Right ventricle myocardium superior (tissue), 1 donor: Measurements from ENCODE around the gene STK25. TPM values are rescaled to one million over a fixed set of nuclear protein-coding genes. Genes with fewer than 3 reads are reported as not detected.
"Not testable (repeated sequence)": the region's sequence is repeated elsewhere in the genome, so short reads cannot be mapped to it uniquely, and the experiment has no call there.

ENCODE experiments used
- ATAC-seq: fragments of 200-7000 bp; cut with Tn5 transposase; one replicate; pipeline ENCODE4 v1.9.1; 2020; ENCODE audit warnings: mild to moderate bottlenecking; ENCODE audit not compliant: poor library complexity
- DNase-seq: peaks from one replicate; pipeline ENCODE4 v3.0.0-alpha.2; 2020
- intact Hi-C: fragments of 100-400 bp; cut with DNase I; formaldehyde crosslinking; loops from one replicate; pipeline ENCODE4 v1.11.2; 2022
- total RNA-seq: library from RNA; stranded (reverse); fragmentation: NEBNext Ultra II Directional; extraction: Animal tissue kit (Norgen Biotek cat#: 25700); gene quantifications from one replicate; pipeline ENCODE4 v1.2.1, GENCODE V29; 2021
- donor health status: DM: no; HTN: yes; CAD: no; lungs with severe emphysema.

The STK25 gene
- total RNA-seq, 1 donor from 2014 or later = 85.9 TPM

GRCh38 chr2:241517297-241517696, 8.9 kb upstream of the STK25 start:
- ATAC-seq (no peak), DNase-seq (no peak)
- intact Hi-C loops = no loop called here

DNA sequence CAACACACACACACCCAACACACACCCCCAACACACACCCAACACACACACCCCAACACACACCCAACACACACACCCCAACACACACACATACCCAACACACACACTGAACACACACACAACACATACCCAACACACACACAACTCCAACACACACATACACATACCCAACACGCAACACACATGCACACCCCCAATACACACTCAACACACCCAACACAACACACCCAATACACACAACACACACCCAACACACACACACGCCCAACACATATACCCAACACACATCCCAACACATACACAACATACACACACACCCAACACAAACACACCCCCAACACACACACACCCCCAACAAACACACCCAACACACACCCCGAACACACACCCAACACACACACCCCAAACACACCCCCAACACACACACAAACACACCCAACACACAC, 8.2 kb upstream of the STK25 start:
- ATAC-seq (no peak), DNase-seq (no peak)
- intact Hi-C loops = no loop called here

DNA sequence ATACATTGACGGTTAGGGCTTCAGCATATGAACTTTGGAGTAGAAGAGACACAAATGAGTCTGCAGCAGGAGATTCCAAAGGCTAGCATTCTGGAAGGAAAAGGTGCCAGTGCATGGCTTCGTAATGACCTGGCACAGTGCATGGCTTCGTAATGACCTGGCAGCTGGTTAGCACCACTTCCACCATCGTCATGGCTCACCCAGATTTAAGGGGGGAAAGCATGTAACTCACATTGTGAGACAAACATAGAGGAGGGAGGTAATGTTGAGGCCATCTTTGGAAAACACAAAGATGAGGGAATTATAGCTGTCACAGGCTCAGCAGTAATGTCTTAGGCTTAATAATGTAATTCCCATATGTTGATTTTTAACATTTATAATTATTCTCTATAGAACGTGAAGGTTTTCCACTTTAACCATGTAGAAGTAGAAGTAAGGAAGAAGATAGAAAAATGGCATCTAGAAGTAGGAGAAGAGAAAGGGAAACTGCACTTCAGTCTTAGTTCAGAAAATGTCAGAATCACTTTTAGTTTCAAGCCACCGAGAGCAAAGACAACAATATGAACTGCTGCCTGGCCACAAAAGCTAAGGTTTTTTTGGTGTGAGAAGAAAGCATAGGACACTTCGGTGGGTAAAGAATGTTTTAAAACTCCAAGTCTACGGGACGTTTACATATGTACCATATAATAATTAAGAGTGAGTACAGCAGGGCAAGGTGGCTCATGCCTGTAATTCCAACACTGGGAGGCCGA, 6.8 kb upstream of the STK25 start:
- intact Hi-C loops = no loop called here
- DNase-seq (no peak), ATAC-seq (no peak)

- ATAC-seq = no peak
- DNase-seq = no peak
- intact Hi-C loops = no loop called here
Observed at GRCh38 chr2:241514553-241514952, 6.2 kb upstream of the STK25 start.

GRCh38 chr2:241511091-241511741, 2.8 kb upstream of the STK25 start:
- intact Hi-C loops = no loop called here
- DNase-seq (no peak), ATAC-seq (no peak)

DNA sequence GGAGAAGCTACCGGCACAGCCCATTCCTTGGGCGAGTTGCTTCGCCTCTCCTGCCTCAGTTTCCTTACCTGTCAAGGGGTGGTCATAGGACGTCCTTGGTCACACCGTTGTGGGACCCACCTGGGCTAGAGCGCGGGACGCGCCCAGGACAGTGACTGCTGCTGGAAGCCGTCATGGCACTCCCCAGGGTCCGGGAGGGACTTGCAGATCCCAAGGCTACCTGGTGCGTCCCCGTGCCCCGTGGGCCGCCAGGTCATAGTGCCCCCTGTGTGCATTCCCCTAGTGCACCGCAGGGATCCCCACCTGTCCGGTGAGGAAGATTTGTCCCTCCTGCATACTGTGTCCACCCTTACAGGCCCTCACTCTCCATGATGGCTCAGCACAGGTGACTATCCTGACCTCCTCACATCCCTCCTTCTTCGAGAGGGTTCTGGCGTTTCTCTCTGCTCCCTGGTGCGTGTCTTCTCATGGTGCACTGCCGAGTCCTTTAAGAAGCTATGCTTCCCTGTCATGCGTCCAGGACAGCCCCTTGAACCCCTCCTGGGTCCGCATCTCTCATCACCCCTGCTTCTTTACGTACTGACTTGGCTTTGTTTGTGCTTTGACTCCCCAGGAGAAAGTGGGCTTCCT, 886 bp upstream of the STK25 start:
- DNase-seq (peak; percentile 71), ATAC-seq (peak; percentile 0)
- intact Hi-C loops = no loop called here

GRCh38 chr2:241507430-241508239, 749 bp downstream of the STK25 start:
- intact Hi-C loops = no loop called here

DNA sequence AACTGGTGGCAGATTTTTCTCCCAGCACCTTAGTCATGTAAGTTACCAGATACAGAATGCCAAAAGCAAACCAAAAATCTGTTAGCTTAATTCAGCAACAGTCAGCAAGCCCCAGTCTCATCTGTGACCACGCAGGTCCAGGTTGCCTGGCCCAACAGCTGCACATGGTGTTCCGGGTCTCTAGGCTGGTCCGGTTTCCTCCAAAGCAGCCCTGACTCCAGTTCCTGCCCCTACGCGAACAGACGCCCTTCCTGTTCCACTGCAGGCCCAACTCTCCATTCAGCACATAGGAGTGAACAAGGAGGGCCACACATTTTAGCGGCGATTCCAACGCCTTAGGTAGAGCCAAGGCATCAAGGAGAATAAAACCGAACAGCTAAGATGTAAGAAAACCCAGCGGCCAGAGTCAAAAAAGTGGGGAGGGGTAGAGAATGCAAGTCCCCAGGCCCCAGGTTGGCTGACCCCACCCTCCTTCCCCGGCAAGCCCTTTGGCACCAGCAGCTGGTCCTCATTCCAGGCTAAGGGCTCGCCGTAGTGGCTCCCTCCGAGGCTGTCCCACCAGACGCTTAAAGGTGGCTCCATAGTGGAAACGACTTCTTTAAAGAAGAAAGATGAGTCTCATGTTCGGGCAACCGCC, 1.5 kb downstream of the STK25 start:
- DNase-seq (no peak), ATAC-seq (no peak)
- intact Hi-C loops = no loop called here

More at GRCh38 chr2:241507430-241508239, 749 bp downstream of the STK25 start:
- DNase-seq (peak; percentile 71), ATAC-seq (peak; percentile 30)

GRCh38 chr2:241506317-241506716, 2.1 kb downstream of the STK25 start:
- not testable (repeated sequence) for DNase-seq, ATAC-seq

GRCh38 chr2:241505781-241506201, 2.6 kb downstream of the STK25 start:
- no peak for ATAC-seq
- intact Hi-C loops = no loop called here
- DNase-seq = no peak

More at GRCh38 chr2:241506317-241506716, 2.1 kb downstream of the STK25 start:
- intact Hi-C loops = not testable (repeated sequence)

- intact Hi-C loops = no loop called here
- DNase-seq = no peak
- ATAC-seq = no peak
Observed at GRCh38 chr2:241505086-241505780, 3.2 kb downstream of the STK25 start.

DNA sequence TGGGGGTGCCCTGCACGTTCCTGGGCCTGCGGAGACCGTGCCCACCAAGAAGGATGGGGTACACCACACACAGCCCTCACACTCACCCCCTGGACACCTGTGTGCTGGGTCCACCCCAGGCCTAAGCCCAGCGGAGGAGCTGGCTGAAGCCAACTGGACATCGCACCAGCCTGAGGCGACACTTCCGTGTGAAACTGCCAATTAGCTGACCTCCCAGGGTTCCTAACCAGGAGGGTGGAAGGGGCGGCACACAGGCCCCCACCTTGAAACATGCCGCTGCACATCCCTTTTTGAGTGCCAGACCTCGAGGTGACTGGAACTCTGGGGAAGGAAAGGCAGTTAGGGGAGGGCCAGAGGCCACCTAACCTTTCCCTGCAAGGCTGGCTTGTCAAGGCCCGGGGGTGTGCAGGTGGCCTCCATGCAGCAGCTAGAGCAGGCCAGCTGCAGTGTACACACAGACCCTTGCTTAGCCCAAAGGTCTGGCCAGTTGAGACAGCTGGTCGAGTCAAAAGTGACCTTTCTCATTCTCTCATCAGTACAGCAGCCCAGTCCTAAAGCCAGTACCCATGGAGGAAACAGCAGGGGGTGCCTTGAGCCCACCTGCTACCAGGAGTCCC, 4.5 kb downstream of the STK25 start:
- DNase-seq (no peak), ATAC-seq (no peak)
- intact Hi-C loops = no loop called here

DNA sequence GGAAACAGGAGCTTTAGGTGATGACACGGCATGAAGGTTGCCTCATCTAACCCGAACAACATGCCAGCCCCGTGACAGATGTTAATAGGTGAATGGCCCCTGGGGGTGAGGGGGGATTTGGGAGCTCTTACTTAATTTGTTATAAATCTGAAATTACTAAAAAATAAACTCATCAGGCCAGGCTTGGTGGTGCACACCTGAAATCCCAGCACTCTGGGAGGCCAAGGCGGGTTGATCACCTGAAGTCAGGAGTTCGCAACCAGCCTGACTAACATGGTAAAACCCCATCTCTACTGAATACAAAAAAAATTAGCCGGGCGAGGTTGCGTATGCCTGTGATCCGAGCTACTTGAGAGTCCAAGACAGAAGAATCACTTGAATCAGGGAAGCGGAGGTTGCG, 6.1 kb downstream of the STK25 start:
- intact Hi-C loops = no loop called here
- ATAC-seq = no peak
- no peak for DNase-seq

GRCh38 chr2:241501551-241501950, 6.8 kb downstream of the STK25 start:
- ATAC-seq (no peak), DNase-seq (no peak)
- intact Hi-C loops = no loop called here

DNA sequence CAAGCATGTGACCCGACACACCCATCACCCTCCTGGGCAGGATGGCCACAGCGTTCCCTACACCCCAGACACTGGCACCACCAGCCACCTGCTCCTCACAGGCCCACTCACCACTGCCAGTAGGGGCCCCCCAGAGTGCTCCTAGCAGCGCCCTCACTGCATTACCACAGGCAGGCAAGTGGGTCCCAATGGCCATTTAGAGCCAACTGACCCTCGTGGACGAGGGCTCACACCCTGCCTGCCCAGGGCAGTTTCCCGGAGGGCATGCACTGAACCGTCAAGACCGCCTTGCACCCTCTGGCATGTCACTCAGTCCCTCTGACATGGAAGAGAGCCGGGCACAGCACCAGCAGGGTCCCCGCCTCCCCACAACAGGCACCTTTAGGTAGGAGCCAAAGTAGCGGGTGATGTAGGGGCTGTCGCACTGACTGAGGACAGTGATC, 7.3 kb downstream of the STK25 start:
- no peak for ATAC-seq
- intact Hi-C loops = no loop called here
- DNase-seq = no peak

DNA sequence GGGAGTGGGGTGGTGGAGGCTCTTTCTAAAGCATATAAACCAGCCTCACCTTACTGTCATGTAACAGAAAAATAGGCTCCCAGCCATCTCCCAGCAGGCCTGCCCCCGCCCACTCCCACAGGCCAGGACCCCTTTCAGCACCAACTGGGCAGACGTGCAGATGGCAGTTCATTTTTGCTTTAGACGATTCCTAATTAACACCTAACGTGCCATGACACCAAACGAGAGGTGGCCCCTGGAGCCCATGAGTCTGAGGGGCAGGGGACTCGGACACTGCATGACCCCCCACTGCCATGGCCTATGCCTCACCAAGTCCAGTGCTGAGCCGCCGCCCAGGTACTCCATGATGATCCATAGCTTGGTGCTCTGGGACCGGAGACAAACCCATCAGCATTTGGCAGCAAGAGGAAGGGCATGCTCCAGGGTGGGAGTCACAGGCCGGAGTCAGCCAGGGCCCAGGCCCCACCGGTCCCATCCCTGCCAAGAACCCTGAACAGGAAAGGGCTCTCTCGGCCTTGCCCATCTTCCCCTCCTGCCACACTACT, 7.9 kb downstream of the STK25 start:
- intact Hi-C loops = no loop called here
- ATAC-seq = no peak

DNA sequence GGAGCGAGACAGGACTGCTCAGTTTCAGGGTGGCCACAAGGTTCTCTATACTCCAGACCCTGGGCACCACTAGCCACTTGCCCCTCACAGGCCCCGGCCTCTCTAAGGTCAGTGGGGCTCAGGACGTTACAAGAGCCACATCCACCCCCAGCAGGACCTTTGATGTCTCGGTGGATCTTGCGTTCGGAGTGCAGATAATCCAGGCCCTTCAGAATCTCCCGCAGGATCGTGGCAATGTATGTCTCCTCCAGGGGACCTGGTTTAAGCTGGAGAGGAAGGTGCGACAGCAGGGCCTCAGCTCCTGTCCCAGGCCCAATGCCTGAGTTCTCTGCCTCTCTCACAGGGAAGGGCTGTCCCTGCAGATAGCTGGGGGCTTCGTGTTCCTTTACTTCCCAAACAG, 8.4 kb downstream of the STK25 start:
- intact Hi-C loops = no loop called here
- ATAC-seq = no peak
- DNase-seq = no peak

More for the DNA sequence above, 7.9 kb downstream of the STK25 start:
- no peak for DNase-seq
